T-helper 2 cell treated with Interferon-gamma antibody and Interleukin-4, amounts not matched to agents 5 μg/mL and 100 μg/mL, for 36 hours (primary cell): ENCODE results near the gene WRNIP1.

Experiments used
- DNase-seq: peaks from one replicate; pipeline ENCODE4 v3.0.0; 2021; ENCODE audit warnings: low spot score
- H3K27ac Mint-ChIP-seq: one replicate; pipeline ENCODE4 v1.8.0; 2021; ENCODE audit warnings: mild to moderate bottlenecking, mixed read lengths
- H3K27me3 Mint-ChIP-seq: one replicate; pipeline ENCODE4 v1.8.0; 2021; ENCODE audit warnings: low read depth, mixed read lengths
- H3K36me3 Mint-ChIP-seq: one replicate; pipeline ENCODE4 v1.8.0; 2021; ENCODE audit warnings: low read depth, mixed read lengths
- H3K4me1 Mint-ChIP-seq: one replicate; pipeline ENCODE4 v1.8.0; 2021; ENCODE audit warnings: low read depth, mixed read lengths
- H3K4me3 Mint-ChIP-seq: one replicate; pipeline ENCODE4 v1.8.0; 2022; ENCODE audit warnings: mild to moderate bottlenecking, moderate library complexity, mixed read lengths
- H3K9me3 Mint-ChIP-seq: one replicate; pipeline ENCODE4 v1.8.0; 2021; ENCODE audit warnings: mixed read lengths

Gene WRNIP1

GRCh38 chr6:2748183-2748582 lies 17.0 kb upstream of the WRNIP1 start:
- H3K4me3 Mint-ChIP-seq = no peak overlapping the region
- H3K36me3 Mint-ChIP-seq = no peaks in the 10 kb centered on the region
- DNase-seq = no peak
- peaks cover 7% of the 10 kb centered on the region for H3K4me1 Mint-ChIP-seq
- no peak overlapping the region for H3K27ac Mint-ChIP-seq
- H3K27me3 Mint-ChIP-seq = peaks cover 53% of the 10 kb centered on the region
- H3K9me3 Mint-ChIP-seq = no peaks in the 10 kb centered on the region

GRCh38 chr6:2749969-2750600 lies 15.1 kb upstream of the WRNIP1 start:
- Mint-ChIP-seq H3K36me3 (no peaks in the 10 kb centered on the region), H3K9me3 (no peaks in the 10 kb centered on the region), H3K27ac (no peak overlapping the region), H3K4me3 (no peak overlapping the region), H3K27me3 (peaks cover 58% of the 10 kb centered on the region), H3K4me1 (peaks cover 8% of the 10 kb centered on the region)
- DNase-seq = peak; percentile 50

GRCh38 chr6:2750832-2751231 lies 14.4 kb upstream of the WRNIP1 start, which contains the start of gene MYLK4:
Gene MYLK4, minus strand, starts transcription at chr6:2750922. Its CDS starts 1,628 bp downstream, at chr6:2749294.
- no peak for DNase-seq
- H3K9me3 Mint-ChIP-seq = no peaks in the 10 kb centered on the region
- H3K36me3 Mint-ChIP-seq = no peaks in the 10 kb centered on the region
- H3K4me3 Mint-ChIP-seq = no peak within 1 kb of the TSS
- peaks cover 65% of the 10 kb centered on the region for H3K27me3 Mint-ChIP-seq
- no peak within 1 kb of the TSS for H3K27ac Mint-ChIP-seq
- peaks cover 8% of the 10 kb centered on the region for H3K4me1 Mint-ChIP-seq

GRCh38 chr6:2751871-2752270 lies 13.3 kb upstream of the WRNIP1 start:
- Mint-ChIP-seq H3K4me3 (no peak overlapping the region), H3K36me3 (no peaks in the 10 kb centered on the region), H3K9me3 (no peaks in the 10 kb centered on the region), H3K27me3 (peaks cover 68% of the 10 kb centered on the region), H3K4me1 (peaks cover 8% of the 10 kb centered on the region), H3K27ac (no peak overlapping the region)
- DNase-seq = no peak

GRCh38 chr6:2752477-2753109 lies 12.6 kb upstream of the WRNIP1 start:
- Mint-ChIP-seq H3K4me1 (peaks cover 8% of the 10 kb centered on the region), H3K27ac (no peak overlapping the region), H3K9me3 (no peaks in the 10 kb centered on the region), H3K4me3 (no peak overlapping the region), H3K36me3 (no peaks in the 10 kb centered on the region), H3K27me3 (peaks cover 67% of the 10 kb centered on the region)
- no peak for DNase-seq

- Mint-ChIP-seq H3K27ac (no peak overlapping the region), H3K36me3 (no peaks in the 10 kb centered on the region), H3K9me3 (no peaks in the 10 kb centered on the region), H3K4me3 (no peak overlapping the region), H3K4me1 (peaks cover 8% of the 10 kb centered on the region), H3K27me3 (peaks cover 65% of the 10 kb centered on the region)
- DNase-seq = no peak
Measured at GRCh38 chr6:2753110-2753489, 12.1 kb upstream of the WRNIP1 start.

- Mint-ChIP-seq H3K4me1 (peaks cover 8% of the 10 kb centered on the region), H3K27me3 (peaks cover 61% of the 10 kb centered on the region), H3K36me3 (no peaks in the 10 kb centered on the region), H3K4me3 (no peak overlapping the region), H3K9me3 (no peaks in the 10 kb centered on the region), H3K27ac (no peak overlapping the region)
- DNase-seq = no peak
Measured at GRCh38 chr6:2753743-2754142, 11.4 kb upstream of the WRNIP1 start.

- H3K27me3 Mint-ChIP-seq = peaks cover 60% of the 10 kb centered on the region
- H3K9me3 Mint-ChIP-seq = no peaks in the 10 kb centered on the region
- peaks cover 8% of the 10 kb centered on the region for H3K4me1 Mint-ChIP-seq
- no peak overlapping the region for H3K27ac Mint-ChIP-seq
- no peak for DNase-seq
- H3K4me3 Mint-ChIP-seq = no peak overlapping the region
- no peaks in the 10 kb centered on the region for H3K36me3 Mint-ChIP-seq
Measured at GRCh38 chr6:2754393-2754792, 10.8 kb upstream of the WRNIP1 start.

GRCh38 chr6:2754911-2755310 lies 10.3 kb upstream of the WRNIP1 start:
- Mint-ChIP-seq H3K36me3 (no peaks in the 10 kb centered on the region), H3K27me3 (peaks cover 59% of the 10 kb centered on the region), H3K4me3 (no peak overlapping the region), H3K4me1 (peaks cover 6% of the 10 kb centered on the region), H3K27ac (no peak overlapping the region), H3K9me3 (no peaks in the 10 kb centered on the region)
- DNase-seq = no peak

- Mint-ChIP-seq H3K36me3 (no peaks in the 10 kb centered on the region), H3K4me1 (peaks cover 5% of the 10 kb centered on the region), H3K9me3 (no peaks in the 10 kb centered on the region), H3K27me3 (peaks cover 55% of the 10 kb centered on the region), H3K27ac (no peak overlapping the region), H3K4me3 (no peak overlapping the region)
- no peak for DNase-seq
Measured at GRCh38 chr6:2755456-2755855, 9.7 kb upstream of the WRNIP1 start.

- Mint-ChIP-seq H3K4me3 (no peak overlapping the region), H3K9me3 (no peaks in the 10 kb centered on the region), H3K4me1 (peaks cover 13% of the 10 kb centered on the region), H3K27me3 (peaks cover 48% of the 10 kb centered on the region), H3K36me3 (no peaks in the 10 kb centered on the region), H3K27ac (no peak overlapping the region)
- DNase-seq = no peak
Measured at GRCh38 chr6:2756241-2756640, 9.0 kb upstream of the WRNIP1 start.

GRCh38 chr6:2756687-2757224 lies 8.4 kb upstream of the WRNIP1 start:
- Mint-ChIP-seq H3K4me3 (no peak overlapping the region), H3K4me1 (peaks cover 16% of the 10 kb centered on the region), H3K27ac (no peak overlapping the region), H3K27me3 (peaks cover 46% of the 10 kb centered on the region), H3K9me3 (no peaks in the 10 kb centered on the region), H3K36me3 (no peaks in the 10 kb centered on the region)
- no peak for DNase-seq

- H3K36me3 Mint-ChIP-seq = no peaks in the 10 kb centered on the region
- no peak overlapping the region for H3K27ac Mint-ChIP-seq
- DNase-seq = no peak
- H3K9me3 Mint-ChIP-seq = no peaks in the 10 kb centered on the region
- peaks cover 31% of the 10 kb centered on the region for H3K27me3 Mint-ChIP-seq
- H3K4me3 Mint-ChIP-seq = no peak overlapping the region
- H3K4me1 Mint-ChIP-seq = peaks cover 11% of the 10 kb centered on the region
Measured at GRCh38 chr6:2758980-2759379, 6.2 kb upstream of the WRNIP1 start.

GRCh38 chr6:2760882-2761842 lies 4.0 kb upstream of the WRNIP1 start:
- H3K36me3 Mint-ChIP-seq = no peaks in the 10 kb centered on the region
- peaks cover 17% of the 10 kb centered on the region for H3K4me1 Mint-ChIP-seq
- peak overlapping the region; percentile 67 for H3K4me3 Mint-ChIP-seq
- peak overlapping the region; percentile 28 for H3K27ac Mint-ChIP-seq
- H3K27me3 Mint-ChIP-seq = peaks cover 15% of the 10 kb centered on the region
- DNase-seq = no peak
- H3K9me3 Mint-ChIP-seq = no peaks in the 10 kb centered on the region
